ENCODE data around the gene SCART1.
"Not testable (repeated sequence)": the region's sequence is repeated elsewhere in the genome, so short reads cannot be mapped to it uniquely, and the experiment has no call there.

Gene SCART1

DNA sequence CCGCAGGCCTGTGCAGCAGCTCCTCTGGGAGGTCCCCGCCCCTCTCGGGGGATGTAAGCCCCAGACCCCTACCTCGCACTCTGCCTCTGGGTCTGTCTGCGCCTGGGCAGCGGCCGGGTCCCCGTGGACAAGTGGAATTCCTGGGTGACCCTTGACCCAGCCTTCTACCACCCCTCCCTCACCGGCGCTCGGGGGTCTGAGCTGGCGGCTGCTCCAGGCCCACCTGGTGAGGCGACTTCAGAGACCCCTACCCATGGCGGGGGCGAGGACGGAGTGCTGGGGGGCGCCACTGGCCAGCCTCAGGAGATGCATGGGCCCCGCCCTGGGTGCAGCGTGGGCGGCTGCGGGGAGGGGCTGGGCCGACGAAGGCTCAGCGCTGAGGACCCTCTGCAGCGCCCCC, 21.0 kb upstream of the SCART1 start:
- not testable (repeated sequence) for DNase-seq (ENCODE audit: low read depth)

DNA sequence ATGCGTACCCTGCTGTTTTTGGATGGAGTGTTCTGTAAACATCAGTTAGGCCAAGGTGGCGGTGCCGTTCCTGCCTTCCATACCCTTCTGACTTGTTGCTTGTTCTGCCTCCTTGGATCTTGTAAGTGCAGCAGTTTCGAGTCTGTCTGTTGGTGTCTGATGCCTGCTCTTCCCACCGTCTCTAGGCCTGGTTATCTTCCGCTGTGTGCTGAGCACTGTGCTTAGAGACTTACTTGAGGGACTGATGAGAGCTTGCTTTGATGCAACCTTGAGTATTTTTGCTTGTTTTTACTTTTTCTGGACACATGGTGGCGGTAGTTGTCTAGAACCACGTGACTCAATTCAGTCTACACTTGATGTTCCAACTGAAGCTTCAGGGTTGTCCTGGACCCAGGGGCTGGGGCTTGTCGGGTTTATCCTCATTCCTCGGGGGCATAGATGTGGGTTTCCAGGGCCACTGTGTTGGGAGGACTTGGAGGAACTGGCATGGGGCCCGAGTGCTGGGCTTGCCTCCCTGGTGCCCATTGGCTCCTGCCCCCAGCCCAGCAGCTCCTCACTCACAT, 15.0 kb upstream of the SCART1 start:
- no peak for DNase-seq (ENCODE audit: low read depth)

DNA sequence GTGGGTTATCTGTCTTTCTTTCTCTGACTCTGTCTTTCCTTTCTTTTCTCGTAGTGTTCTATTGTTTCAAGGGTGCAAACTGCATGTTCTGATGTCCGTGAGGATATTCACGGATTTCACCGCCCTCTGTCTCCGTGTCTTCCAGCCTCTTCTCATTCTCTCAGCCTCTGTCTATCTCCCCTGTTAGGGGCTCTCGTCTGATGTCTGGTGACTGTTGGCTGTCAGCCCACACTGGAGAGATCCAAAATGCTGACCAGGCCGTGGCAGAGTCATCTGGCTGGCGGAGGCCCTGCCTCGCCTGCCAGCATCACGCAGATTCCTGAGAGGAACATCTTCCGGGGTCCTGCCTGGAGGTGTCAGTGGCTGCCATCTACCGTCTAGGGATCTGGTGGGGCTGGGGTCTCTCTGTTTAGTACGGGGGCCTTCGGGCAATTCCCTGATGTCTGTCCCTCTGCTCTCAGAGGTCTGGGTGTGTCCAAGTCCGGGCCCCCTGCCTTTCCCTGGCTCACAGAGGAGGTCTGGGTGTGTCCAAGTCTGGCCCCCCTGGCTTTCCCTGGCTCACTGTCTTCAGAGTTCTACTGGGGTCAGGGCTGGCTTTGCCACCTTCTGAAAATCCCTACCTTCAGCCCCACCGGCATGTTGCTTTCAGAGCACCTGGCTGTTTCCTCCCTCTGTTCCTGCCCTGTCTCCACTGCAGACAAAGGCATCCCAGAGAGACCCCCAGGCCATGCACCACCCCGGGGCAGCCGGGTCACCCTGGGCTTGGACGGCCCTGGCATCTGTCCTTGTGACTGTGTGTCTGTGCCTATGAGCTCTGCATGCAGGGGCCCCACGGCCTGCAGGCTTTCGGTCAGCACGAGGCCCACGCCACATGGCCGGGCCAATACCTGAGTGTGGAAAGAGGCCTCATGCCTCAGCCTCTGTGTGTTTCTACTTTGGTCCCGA, 14.0 kb upstream of the SCART1 start:
- no peak for DNase-seq (ENCODE audit: low read depth)

DNA sequence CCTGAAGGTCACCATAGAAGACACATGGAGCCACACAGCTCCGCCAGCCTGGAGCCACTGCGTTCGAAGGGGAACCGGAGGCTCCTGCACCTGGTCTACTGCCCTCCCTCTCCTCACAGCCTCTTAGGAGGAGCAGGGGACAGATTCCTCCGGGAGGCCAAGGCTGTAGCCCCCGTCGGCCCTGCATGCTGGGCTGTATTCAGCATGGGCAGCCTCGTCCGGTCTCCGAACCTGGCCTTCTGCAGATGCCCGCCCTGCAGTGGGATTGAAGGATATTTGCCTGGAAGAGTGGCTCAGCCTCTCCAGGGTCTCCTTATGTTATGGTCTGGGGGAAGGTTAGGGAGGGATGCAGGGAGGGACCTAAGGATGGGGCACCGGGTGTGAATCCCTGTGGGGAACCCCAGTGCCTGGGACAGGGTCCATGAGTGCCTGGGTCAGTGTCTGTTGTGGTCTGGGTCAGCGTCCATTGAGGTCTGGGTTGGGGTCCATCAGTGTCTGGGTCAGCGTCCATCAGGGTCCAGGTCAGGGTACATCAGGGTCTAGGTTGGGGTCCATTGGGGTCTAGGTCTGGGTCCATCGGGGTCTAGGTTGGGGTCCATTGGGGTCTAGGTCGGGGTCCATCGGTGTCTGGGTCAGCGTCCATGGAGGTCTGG, 13.0 kb upstream of the SCART1 start:
- DNase-seq (ENCODE audit: low read depth), result no peak

DNA sequence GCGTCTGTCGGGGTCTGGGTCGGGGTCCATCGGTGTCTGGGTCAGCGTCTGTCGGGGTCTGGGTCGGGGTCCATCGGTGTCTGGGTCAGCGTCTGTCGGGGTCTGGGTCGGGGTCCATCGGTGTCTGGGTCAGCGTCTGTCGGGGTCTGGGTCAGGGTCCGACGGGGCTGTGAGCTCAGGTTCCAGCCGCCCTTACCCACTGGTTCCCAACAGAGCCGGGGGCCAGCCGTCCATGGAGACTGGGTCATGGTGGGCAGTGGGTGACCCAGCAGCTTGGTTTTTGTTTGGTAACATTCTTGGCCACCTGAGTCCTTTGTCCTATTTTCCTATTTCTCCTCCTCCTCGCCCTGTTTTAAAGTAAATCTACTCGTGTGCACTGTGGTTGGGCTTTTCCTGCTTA, 12.4 kb upstream of the SCART1 start:
- not testable (repeated sequence) for DNase-seq (ENCODE audit: low read depth)

DNA sequence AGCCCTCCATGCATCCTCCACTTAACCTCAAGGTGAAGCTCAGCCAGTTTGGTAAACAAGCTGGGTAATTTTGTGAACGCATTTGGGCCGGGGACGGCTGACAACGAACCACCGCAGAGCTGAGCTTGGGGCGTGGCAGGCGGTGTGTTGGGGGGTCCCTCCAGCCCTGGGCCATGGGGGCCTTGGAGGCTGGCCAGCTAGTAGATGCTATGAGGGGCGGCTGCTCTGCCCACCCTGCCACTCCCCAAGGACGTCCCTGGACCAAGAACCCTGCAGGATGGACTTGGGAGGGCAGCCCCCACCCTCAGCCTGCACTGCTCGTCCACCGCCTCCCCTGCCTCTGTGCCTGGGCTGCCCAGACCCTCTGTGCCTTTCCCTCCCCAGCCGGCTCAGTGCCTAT, 12.0 kb upstream of the SCART1 start:
- no peak for DNase-seq (ENCODE audit: low read depth)

DNA sequence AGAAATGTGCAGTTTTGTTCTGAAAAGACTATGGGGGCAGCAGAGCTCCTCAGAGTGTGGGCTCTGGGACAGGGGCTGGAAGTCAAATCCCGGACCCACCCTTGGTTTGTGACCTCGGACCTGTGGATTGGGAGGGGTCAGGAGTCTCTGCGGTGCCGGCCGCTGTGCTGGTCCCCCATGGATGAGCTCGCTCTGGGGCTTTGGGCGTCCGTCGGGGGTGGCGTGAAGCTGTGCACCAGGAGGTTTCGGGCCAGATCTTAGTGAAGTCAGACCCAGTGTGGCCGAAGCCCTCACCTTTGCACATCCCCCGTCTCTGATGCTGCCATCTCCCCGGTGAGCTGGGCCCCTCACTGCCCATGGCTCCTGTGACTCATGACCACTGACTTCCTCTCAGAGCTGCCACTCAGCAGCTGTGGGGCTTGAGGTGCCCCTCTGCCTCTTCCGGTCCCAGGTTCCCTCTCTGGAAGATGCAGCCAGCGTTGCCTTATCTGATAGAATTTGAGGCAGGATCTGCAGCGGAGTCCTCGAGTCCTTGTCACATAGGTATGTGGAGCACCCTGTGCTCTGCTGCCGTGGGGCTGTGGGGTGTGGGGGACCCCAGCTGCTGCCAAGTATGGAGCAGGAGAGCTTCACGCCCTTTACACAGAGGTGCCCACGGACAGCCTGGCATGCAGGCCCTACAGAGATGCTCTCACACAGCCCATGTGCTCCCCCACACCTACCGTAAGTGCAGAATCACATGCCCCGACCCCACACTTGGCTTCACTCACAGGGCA, 11.4 kb upstream of the SCART1 start:
- no peak for DNase-seq (ENCODE audit: low read depth)

DNA sequence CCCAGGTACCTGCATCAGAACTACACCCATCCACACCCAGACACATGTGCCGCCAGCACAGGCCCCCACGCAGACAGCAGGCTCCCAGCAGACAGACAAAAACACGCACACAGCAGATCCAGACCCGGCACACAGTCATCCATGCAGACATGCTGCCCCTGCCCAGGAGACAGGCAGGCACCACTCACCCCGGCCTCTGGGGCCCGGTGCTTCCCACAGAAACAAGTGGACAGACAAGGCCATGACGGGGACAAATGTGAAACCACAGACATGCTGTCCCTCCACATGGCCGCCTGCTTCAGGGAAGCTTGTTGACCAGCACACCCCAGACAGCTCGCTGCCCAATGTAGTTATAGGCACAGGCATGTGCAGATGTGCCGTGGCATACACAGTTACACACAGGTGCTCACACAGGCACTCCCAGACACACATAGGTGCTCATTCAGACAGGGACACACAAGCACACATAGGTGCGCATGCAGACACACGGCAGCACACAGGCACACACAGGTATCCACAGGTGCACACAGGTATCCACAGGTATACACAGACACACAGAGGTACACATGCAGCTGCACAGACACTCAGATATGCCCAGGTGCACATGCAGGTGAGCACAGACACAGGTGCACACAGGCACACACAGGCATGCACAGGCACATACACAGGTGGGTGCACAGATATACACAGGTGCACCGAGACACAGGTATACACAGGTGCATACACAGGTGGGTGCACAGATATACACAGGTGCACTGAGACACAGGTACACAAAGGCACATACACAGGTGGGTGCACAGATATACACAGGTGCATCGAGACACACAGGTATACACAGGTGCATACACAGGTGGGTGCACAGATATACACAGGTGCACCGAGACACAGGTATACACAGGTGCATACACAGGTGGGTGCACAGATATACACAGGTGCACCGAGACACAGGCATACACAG, 10.5 kb upstream of the SCART1 start:
- DNase-seq (ENCODE audit: low read depth), result no peak

DNA sequence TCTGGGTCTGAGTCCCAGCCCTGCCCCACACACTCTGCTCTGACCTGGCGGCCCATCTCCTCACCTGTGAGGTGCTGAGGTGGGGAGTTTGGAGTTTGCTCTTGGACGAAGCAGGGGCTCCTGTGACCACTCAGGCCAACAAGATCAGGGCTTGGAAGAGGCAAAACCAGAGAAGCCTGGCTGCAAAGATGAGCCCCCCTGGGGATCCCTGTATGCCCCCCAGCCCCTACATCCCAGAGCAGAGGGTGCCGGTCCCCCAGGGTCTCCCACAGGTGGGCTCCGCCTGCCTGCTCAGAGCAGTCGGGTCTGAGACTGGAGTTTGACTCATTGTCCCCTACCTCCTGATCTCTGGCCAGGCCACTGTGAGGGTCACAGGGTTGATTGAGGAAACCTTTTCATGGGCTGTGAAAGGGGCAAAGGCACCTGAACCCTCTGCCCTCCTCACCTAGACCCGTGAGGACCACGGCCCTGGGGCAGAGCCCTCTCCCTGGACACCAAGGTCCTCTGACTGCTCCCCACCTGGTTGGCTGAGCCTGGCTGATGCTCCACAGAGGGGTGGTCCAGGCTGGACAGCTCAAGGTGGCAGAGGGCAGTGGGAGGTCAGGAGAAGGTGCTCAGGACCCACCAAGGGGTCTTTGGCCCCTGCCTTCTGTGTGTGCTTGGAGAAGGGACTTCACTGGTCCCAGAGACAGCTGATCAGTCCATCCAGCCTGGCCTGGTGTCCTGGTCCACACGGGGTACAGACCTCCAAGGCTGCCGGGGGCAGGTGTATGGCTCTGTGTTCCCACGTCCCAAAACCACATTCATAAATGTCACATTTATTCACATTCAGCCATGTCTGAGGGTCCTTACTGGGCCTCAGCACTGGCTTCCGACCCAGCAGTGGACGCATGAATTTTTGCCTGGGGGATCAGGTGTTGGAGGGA, 9.1 kb upstream of the SCART1 start:
- no peak for DNase-seq (ENCODE audit: low read depth)

DNA sequence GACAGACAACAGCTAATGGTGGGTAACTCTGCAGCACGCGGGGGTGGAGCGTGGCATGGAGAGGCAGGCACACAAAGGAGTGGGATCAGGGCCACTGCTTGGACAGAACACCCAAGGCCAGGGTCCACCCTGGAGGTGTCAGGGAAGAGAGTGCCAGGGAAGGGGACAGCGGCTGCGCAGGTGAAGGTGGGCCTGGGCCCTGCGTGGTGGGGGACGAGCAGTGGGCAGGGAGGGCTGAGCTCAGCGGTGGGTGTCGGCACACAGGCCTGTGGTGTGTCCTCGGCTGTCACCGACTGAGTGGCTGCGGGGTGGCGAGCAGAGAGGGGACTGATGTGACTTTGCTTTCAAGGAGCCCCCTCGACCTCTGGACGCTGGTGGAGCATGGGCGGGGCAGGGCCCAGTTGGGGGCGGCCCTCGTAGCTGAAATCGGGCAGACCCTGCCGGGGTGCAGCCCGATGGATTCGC, 8.4 kb upstream of the SCART1 start:
- DNase-seq (ENCODE audit: low read depth), result no peak

DNA sequence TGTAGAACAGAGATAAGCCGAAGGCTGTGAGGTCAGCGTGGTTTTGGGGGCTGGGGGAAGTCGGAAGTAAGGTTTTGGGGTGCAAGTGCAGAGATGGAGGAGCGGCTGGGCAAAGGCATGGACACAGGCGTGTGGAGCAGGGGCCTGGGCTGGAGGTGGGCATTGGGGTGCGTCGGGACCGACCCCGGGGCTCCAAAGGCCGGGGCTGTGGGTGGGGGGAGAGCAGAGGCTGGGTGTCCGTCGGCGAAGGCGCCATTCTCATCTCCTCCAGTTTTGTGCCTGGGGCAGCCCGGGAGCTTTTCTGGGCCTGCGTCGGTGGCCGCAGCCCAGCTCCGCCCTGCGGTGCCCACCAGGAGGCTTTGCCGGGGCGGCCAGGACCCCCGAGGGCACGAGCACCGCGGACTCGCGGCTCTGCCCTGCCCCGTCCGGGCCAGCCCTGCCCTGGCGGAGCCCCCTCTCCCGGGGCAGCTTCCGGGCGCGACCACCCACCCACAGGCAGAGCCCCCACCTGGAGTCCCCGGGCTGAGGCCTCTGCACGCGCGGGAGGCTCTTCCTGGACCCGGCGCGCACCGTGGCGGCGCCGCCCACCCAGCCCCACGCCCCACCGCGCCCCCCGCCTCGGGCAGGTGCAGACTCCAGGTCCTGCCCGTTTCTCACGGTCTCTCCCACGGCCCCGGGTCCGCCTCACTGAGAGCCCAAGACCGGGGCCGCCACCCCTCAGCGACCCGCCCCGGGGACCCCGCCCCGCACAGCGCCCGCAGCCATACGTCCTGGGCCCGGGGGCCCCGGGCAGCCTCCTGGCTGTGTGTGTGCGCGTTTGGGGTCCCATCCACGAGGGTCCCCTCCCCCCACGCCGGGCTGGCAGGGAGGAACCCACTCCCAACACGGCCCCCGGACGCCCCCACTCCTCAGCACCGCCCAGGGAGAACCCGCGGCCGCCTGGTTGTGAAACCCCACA, 7.7 kb upstream of the SCART1 start:
- DNase-seq (ENCODE audit: low read depth), result no peak

DNA sequence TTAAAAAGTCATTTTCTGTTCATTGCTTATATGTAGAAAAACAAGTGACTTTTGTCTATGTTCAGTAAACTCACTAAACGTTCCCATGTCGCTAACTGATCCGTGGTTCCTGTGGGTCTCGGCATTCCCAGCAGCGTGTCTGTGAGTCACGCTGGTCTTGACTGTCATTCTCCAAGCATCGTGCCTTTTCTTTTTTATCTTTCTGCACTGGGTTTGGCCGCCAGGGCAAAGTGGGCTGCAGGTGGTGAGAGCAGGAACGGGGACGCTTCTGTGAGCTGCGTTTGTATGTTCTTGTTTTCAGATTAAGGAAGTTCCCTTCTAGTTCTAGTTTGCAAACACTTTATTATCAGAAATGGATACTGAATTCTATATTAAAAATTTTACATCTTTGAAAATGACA, 6.8 kb upstream of the SCART1 start:
- DNase-seq (ENCODE audit: low read depth), result no peak

DNA sequence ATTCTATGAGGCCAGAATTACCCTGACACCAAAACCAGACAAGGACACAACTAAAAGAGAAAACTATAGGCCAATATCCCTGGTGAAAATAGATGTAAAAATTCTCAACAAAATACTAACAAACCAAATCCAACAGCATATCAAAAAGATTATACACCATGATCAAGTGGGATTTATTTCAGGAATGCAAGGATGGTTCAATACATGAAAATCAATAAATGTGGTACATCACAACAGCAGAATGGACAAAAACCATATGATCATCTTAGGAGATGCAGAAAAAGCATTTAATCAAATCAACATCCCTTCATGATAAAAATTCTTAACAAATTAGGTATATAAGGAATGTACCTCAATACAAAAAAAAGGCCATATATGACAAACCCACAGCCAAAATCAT, 5.6 kb upstream of the SCART1 start:
- no peak for DNase-seq (ENCODE audit: low read depth)

DNA sequence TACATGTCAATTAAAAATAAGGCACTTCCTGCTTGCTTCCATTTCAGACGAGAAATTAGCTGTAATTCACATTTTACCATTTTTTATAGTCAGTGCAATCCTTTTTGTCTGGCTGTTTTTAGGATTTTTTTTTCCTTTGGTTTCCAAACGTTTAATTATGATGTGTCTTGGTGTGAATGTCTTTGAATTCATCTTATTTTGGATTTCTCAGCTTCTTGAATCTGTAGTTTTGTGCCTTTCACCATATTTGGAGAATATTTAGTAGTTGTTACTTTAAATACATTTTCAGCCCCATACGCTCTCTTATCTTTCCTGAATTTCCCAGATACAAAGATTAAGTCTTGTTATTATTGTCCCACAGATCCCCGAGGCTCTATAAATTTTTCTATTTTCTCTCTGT, 2.4 kb upstream of the SCART1 start:
- no peak for DNase-seq (ENCODE audit: low read depth)

DNA sequence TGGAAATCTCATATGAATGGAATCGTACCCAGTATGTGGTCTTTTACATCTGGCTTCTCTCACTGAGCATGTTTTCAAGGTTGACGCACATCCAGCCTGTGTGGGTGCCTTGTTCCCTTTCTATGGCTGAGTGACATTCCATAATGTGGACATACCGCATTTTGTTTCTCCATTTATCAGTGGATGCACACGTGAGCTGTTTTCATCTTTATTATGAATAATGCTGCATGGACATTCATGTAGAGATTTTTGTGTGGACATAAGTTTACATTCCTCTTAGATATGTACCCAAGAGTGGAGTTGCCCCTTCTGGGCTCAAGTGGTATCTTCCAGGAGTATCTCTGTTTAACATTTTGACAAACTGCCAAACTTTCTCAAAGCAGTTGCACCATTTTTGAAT, 1.3 kb upstream of the SCART1 start:
- no peak for DNase-seq (ENCODE audit: low read depth)

DNA sequence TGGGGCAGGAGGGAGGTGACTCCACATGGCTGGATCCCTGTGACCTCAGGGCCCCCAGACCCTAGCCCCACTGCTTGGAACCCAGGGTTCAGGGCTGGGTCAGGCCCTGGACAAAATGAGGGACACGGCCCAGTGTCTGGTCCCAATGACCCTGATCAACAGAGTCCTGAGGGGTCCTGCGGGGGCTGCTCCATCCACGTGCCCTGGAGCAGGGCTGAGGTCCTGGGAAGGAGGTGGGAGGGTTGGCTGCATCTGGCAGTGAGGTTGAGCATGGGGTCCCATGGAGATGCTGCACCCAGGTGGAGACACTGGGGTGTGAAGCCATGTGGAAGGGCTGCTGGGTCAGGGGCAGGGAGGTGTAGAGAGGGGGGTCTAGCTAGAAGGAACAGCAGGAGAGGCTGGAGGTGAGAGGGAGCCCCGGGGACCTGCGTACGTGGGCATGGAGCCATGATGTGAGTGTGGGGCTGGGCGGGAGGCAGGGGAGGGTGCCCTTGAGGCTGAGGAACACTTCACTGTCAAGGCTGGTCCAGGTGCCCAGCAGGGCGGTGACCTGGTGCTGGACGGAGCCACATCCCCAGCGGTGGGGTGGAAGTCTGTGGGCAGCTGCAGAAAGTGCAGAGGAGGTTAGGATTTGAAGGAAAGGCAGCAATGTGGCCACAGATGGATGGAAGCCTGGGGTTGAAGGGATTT, 604 bp downstream of the SCART1 start:
- no peak for DNase-seq (ENCODE audit: low read depth)

DNA sequence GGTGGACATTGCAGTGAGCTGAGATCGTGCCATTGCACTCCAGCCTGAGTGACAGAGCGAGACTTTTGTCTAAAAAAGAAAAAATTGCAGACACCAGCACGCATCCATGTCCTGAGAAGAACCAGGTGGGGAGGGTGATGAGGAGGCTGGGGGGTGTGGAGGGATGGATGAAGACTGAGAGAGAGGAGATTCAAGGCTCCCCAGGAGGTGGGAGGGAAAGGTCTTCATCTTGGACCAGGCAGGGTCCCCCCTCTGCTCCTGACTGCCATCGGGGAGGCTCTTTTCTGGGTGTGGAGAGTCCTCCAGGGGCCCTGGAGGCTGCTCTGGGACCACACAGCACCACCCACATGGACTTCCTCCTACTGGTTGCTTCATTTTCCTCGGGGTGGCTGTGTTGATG, 1.5 kb downstream of the SCART1 start:
- no peak for DNase-seq (ENCODE audit: low read depth)

DNA sequence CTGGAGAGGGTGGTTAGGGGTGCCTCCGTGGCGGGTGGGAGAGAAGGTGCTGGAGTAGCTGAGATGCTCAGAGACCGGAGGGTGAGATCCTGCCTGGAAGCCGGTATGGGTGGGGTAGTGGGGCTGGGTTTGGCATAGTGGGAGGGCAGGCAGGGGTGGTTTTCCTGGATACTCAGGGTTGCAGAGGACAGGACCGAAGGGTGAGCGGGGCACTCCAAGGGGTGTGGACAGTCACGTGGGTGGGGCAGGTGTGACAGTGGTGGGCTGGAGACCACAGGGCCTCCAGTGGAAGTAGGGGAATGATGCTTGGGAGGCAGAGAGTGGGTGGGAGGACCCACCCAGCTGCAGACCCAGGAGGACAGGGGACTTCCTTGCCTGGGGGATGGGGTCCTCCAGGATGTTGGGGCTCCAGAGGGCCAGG, 1.9 kb downstream of the SCART1 start:
- DNase-seq (ENCODE audit: low read depth), result no peak

All from stimulated activated CD8-positive, alpha-beta memory T cell treated with anti-CD3 and anti-CD28 coated beads, Interleukin-7, amount 100 ng/mL, for 24 hours (primary cell).